ENCODE measurements around the gene BBOX1. TPM values are rescaled to one million over a fixed set of nuclear protein-coding genes. Genes with fewer than 3 reads are reported as not detected.

BBOX1 gene
- polyA plus RNA-seq, 1 donor from 2014 or later = not detected

DNA sequence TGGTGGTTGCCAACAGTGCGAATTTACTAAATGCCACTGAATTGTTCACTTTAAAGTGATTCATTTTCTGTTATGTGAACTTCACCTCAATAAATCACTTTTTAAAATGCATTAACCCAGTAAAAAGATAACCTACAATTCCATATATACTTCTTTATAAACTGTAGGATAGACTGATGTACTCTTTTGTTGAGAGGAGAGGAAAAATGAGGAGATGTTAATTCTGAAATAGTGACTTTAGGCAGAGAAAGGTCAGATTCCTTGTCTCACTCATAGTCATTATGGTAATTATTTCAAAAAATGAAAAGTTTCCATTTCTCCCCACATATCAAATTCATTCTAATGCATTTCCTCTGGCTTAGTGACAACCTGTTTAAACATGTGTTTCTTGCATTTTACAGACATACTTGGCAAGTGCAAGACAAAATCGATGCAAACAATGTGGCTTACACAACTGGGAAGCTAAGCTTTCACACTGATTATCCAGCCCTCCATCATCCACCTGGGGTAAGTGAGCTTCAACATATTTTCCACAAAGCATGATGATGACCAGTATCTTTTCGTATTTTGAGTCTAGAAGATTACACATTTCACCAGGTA, 74.5 kb downstream of the BBOX1 start:
- Histone ChIP-seq H3F3A (ENCODE audit: insufficient read depth, low read length, poor library complexity, severe bottlenecking) (no peaks in the 10 kb centered on the region), H3K27ac (ENCODE audit: low read length) (no peak overlapping the region), H3K79me2 (replicated peaks; ENCODE audit: insufficient read depth, low read length) (no peaks in the 10 kb centered on the region), H3K4me3 (ENCODE audit: low read length) (no peak overlapping the region), H2AFZ (ENCODE audit: low read depth, low read length) (no peak overlapping the region), H3K36me3 (ENCODE audit: insufficient read depth, low read length) (no peaks in the 10 kb centered on the region), H3K4me2 (ENCODE audit: low read length) (no peak overlapping the region), H3K9ac (ENCODE audit: low read length) (no peak overlapping the region), H3K27me3 (ENCODE audit: insufficient read depth, low read depth, low read length) (no peaks in the 10 kb centered on the region), H3K9me2 (ENCODE audit: insufficient read depth, low read length) (no peaks in the 10 kb centered on the region), H4K20me1 (ENCODE audit: insufficient read depth) (no peaks in the 10 kb centered on the region), H3K9me3 (ENCODE audit: low read length) (no peaks in the 10 kb centered on the region)
- TF ChIP-seq MXI1 (conservative IDR thresholded peaks at IDR 0.05; ENCODE audit: poor library complexity, severe bottlenecking) (no peak), POLR2AphosphoS5 (IDR thresholded peaks at IDR 0.05) (no peak), EZH2 (IDR thresholded peaks at IDR 0.05; ENCODE audit: borderline replicate concordance, insufficient read depth, low read length, poor library complexity, severe bottlenecking) (no peak), TAF1 (IDR thresholded peaks at IDR 0.05; ENCODE audit: low read depth) (no peak), SMC3 (conservative IDR thresholded peaks at IDR 0.05; ENCODE audit: poor library complexity) (no peak), RAD21 (conservative IDR thresholded peaks at IDR 0.05) (no peak), EP300 (conservative IDR thresholded peaks at IDR 0.05; ENCODE audit: poor library complexity, severe bottlenecking) (no peak)
- TF ChIP-seq, protein P1, sequence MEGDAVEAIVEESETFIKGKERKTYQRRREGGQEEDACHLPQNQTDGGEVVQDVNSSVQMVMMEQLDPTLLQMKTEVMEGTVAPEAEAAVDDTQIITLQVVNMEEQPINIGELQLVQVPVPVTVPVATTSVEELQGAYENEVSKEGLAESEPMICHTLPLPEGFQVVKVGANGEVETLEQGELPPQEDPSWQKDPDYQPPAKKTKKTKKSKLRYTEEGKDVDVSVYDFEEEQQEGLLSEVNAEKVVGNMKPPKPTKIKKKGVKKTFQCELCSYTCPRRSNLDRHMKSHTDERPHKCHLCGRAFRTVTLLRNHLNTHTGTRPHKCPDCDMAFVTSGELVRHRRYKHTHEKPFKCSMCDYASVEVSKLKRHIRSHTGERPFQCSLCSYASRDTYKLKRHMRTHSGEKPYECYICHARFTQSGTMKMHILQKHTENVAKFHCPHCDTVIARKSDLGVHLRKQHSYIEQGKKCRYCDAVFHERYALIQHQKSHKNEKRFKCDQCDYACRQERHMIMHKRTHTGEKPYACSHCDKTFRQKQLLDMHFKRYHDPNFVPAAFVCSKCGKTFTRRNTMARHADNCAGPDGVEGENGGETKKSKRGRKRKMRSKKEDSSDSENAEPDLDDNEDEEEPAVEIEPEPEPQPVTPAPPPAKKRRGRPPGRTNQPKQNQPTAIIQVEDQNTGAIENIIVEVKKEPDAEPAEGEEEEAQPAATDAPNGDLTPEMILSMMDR (IDR thresholded peaks at IDR 0.05; ENCODE audit: poor library complexity, severe bottlenecking) = no peak
- TF ChIP-seq, protein P2, sequence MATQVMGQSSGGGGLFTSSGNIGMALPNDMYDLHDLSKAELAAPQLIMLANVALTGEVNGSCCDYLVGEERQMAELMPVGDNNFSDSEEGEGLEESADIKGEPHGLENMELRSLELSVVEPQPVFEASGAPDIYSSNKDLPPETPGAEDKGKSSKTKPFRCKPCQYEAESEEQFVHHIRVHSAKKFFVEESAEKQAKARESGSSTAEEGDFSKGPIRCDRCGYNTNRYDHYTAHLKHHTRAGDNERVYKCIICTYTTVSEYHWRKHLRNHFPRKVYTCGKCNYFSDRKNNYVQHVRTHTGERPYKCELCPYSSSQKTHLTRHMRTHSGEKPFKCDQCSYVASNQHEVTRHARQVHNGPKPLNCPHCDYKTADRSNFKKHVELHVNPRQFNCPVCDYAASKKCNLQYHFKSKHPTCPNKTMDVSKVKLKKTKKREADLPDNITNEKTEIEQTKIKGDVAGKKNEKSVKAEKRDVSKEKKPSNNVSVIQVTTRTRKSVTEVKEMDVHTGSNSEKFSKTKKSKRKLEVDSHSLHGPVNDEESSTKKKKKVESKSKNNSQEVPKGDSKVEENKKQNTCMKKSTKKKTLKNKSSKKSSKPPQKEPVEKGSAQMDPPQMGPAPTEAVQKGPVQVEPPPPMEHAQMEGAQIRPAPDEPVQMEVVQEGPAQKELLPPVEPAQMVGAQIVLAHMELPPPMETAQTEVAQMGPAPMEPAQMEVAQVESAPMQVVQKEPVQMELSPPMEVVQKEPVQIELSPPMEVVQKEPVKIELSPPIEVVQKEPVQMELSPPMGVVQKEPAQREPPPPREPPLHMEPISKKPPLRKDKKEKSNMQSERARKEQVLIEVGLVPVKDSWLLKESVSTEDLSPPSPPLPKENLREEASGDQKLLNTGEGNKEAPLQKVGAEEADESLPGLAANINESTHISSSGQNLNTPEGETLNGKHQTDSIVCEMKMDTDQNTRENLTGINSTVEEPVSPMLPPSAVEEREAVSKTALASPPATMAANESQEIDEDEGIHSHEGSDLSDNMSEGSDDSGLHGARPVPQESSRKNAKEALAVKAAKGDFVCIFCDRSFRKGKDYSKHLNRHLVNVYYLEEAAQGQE (IDR thresholded peaks at IDR 0.05; ENCODE audit: borderline replicate concordance) = no peak

DNA sequence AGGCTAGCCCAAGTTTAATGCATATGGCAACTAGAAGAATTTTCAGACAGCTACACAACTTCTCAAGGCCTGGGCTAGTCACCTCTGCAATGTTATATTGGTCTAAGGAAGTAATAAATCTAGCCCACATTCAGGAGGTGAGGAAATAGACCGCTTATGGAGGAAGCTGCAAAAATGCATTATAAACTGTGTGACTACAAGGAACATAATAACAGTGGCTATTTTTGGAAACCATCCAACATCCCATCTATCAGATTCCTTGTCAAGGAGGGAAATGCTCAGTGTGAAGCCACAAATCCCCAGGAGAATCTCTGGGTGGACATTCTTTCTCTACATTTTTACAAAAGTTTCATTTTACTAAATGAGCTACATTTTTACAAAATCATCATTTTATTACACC, 76.1 kb downstream of the BBOX1 start:
- Histone ChIP-seq H3K9ac (ENCODE audit: low read length) (no peak overlapping the region), H3K4me2 (ENCODE audit: low read length) (no peak overlapping the region)
- TF ChIP-seq EZH2 (IDR thresholded peaks at IDR 0.05; ENCODE audit: borderline replicate concordance, insufficient read depth, low read length, poor library complexity, severe bottlenecking) = no peak
- TF ChIP-seq, protein P1 (IDR thresholded peaks at IDR 0.05; ENCODE audit: poor library complexity, severe bottlenecking) = no peak
- no peak for TF ChIP-seq MXI1 (conservative IDR thresholded peaks at IDR 0.05; ENCODE audit: poor library complexity, severe bottlenecking)

More for the DNA sequence above, 76.1 kb downstream of the BBOX1 start:
- Histone ChIP-seq H3K4me3 (ENCODE audit: low read length) (no peak overlapping the region), H3K27ac (ENCODE audit: low read length) (no peak overlapping the region), H3K36me3 (ENCODE audit: insufficient read depth, low read length) (no peaks in the 10 kb centered on the region), H3K9me2 (ENCODE audit: insufficient read depth, low read length) (no peaks in the 10 kb centered on the region), H3F3A (ENCODE audit: insufficient read depth, low read length, poor library complexity, severe bottlenecking) (no peaks in the 10 kb centered on the region), H3K9me3 (ENCODE audit: low read length) (no peaks in the 10 kb centered on the region), H4K20me1 (ENCODE audit: insufficient read depth) (no peaks in the 10 kb centered on the region), H3K79me2 (replicated peaks; ENCODE audit: insufficient read depth, low read length) (no peaks in the 10 kb centered on the region), H2AFZ (ENCODE audit: low read depth, low read length) (no peak overlapping the region), H3K27me3 (ENCODE audit: insufficient read depth, low read depth, low read length) (no peaks in the 10 kb centered on the region)

Measured in neural cell (in vitro differentiated cells).